Astrocyte of the spinal cord (primary cell): Measurements from ENCODE around the gene UGT1A4.

Experiments
- DNase-seq: peaks from one replicate; pipeline ENCODE4 v3.0.0; 2011; ENCODE audit warnings: low read depth, low spot score
- H3K4me3 ChIP-seq: 2 replicates; pipeline ENCODE4 v1.5.1; 2011; ENCODE audit warnings: low read depth, mild to moderate bottlenecking, low read length, moderate library complexity
- in situ Hi-C: cut with HindIII; loops from 2 replicates; pipeline ENCODE4 v1.10.0; 2017; ENCODE audit warnings: low sequenced_read_pairs
- TF ChIP-seq, protein P1 (sequence below): IDR thresholded peaks from 2 replicates; pipeline ENCODE4 v1.5.1; 2012; ENCODE audit warnings: low read depth, mild to moderate bottlenecking, low read length, inconsistent platforms

UGT1A4 gene

DNA sequence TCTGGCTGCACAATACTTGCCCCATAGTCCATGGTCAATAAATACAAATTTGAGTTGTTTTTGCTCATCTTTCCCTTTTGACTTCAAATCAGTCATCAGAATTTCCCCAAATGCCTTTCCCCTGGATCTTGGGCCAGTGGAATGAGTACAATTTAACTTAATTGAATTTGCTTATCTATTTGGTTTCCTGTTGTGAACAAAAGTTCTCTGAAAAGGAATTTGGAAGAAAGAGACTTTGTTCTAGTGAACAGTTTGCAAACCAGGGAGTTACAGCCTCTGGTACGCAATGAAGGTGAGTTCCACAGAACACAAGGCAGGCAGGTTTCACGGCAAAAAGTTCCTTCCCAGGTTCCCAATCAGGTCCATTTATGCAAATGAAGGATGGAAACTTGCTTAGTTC, 40.3 kb downstream of the UGT1A4 start:
- in situ Hi-C loops = no loop called here
- H3K4me3 ChIP-seq = no peak overlapping the region
- no peak for DNase-seq
- TF ChIP-seq, protein P1, sequence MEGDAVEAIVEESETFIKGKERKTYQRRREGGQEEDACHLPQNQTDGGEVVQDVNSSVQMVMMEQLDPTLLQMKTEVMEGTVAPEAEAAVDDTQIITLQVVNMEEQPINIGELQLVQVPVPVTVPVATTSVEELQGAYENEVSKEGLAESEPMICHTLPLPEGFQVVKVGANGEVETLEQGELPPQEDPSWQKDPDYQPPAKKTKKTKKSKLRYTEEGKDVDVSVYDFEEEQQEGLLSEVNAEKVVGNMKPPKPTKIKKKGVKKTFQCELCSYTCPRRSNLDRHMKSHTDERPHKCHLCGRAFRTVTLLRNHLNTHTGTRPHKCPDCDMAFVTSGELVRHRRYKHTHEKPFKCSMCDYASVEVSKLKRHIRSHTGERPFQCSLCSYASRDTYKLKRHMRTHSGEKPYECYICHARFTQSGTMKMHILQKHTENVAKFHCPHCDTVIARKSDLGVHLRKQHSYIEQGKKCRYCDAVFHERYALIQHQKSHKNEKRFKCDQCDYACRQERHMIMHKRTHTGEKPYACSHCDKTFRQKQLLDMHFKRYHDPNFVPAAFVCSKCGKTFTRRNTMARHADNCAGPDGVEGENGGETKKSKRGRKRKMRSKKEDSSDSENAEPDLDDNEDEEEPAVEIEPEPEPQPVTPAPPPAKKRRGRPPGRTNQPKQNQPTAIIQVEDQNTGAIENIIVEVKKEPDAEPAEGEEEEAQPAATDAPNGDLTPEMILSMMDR = no peak

DNA sequence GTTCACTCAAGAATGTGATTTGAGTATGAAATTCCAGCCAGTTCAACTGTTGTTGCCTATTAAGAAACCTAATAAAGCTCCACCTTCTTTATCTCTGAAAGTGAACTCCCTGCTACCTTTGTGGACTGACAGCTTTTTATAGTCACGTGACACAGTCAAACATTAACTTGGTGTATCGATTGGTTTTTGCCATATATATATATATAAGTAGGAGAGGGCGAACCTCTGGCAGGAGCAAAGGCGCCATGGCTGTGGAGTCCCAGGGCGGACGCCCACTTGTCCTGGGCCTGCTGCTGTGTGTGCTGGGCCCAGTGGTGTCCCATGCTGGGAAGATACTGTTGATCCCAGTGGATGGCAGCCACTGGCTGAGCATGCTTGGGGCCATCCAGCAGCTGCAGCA, 41.5 kb downstream of the UGT1A4 start, which contains the start of gene UGT1A1:
Gene UGT1A1, plus strand, starts transcription at position 228 of the 400 bp plus-strand sequence. Its CDS starts 18 bp downstream, at position 246.
- no peak for DNase-seq
- H3K4me3 ChIP-seq = no peak within 1 kb of the TSS
- TF ChIP-seq, protein P1 = no peak
- in situ Hi-C loops = no loop called here

DNA sequence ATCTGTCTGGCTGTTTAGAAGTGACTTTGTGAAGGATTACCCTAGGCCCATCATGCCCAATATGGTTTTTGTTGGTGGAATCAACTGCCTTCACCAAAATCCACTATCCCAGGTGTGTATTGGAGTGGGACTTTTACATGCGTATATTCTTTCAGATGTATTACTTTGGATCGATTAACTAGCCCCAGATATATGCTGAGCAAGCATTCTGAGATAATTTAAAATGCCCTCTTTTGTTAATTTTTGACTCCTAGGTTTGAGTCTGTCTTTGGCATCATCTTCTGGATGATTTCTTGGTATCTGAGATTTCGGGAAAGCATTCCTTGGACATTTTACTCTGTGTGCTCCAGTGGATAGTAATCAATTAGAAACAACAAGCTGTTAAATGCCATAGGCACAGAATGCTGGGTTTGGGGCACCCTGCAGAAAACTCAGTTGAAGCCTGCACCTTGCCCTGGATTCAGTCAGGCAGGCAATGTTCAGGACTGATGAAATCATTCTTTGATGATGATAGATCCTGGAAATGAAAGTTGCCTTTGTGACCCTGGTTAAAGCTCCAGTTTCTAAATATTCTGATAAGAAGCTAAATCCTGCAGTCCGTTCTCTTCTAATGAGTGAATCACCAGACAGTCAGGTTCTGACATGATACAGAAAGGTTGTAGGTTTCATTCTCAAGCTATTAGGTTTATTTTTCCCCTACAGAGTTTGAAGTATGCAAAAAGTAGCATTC, 42.7 kb downstream of the UGT1A4 start:
- H3K4me3 ChIP-seq = no peak overlapping the region
- TF ChIP-seq, protein P1 = no peak
- in situ Hi-C loops = no loop called here
- no peak for DNase-seq

DNA sequence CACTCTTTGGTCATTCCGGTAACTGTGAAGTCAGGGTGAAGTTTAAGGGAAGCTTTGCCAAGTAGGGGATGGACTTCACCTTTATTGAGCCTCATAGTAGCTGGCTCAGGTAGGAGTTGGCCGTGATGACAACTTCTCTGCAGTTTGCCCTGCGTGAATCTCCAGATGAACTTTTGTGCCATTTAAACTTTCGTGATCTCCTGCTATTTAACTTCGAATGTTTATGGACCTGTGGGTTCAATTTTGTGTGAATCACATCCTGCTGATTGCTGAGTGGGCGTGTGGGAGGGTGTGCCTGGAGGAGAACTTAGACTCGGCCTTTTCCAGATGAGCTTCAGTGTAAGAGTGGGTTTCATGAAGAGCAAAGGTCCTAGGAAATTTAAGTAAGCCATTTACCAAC, 45.7 kb downstream of the UGT1A4 start:
- H3K4me3 ChIP-seq = no peak overlapping the region
- TF ChIP-seq, protein P1 = no peak
- DNase-seq = peak; percentile 35
- in situ Hi-C loops = no loop called here

DNA sequence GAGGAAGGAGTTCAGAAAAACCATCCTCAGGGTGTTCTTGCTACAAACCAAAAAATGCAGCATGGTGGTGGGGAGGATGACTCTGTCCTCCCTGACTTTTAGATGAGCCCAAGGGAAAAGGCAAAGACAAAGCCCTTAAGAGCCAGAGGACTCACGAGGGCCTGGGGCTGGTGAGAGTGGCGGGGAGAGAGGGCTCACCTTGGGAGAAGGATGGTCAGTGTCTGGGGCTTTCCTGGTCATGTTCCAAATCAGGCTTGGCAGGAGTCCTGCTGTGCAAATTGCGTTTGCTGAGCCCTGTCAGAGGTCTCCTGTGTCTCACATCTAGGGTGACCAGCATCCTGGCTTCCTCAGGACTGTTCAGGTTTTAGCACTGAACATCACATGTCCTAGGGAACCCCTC, 46.2 kb downstream of the UGT1A4 start:
- in situ Hi-C loops = no loop called here
- H3K4me3 ChIP-seq = no peak overlapping the region
- no peak for DNase-seq
- TF ChIP-seq, protein P1 = no peak

DNA sequence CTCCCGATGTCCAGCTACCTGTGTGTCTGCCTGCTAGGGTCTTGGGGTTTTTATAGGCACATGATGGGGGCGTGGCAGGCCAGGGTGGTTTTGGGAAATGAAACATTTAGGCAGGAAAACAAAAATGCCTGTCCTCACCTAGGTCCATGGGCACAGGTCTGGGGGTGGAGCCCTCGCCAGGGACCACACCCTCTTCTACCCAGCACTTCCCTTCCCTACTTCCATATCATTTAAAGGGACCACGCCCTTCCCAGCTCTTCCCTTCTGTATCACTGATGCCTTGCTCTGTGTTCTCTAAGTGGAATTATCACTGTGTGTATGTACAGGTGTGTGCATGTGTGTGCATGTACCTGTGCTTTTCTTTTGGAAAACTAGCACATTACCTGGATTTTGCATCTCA, 47.9 kb downstream of the UGT1A4 start:
- DNase-seq = no peak
- in situ Hi-C loops = no loop called here
- H3K4me3 ChIP-seq = no peak overlapping the region
- TF ChIP-seq, protein P1 = no peak
